ENCODE results near the gene MIS18BP1.
"Not testable (repeated sequence)": the region's sequence is repeated elsewhere in the genome, so short reads cannot be mapped to it uniquely, and the experiment has no call there.

- TF ChIP-seq POLR2A, POLR2AphosphoS5 (IDR thresholded peaks at IDR 0.05; ENCODE audit: low read depth, low read length): not testable (repeated sequence)
Measured at GRCh38 chr14:45213716-45214115, 39.3 kb downstream of the MIS18BP1 start.

Data from GM12892 (cell line).